K562 (cell line): Measurements from ENCODE around the gene USP37. TPM values are rescaled to one million over a fixed set of nuclear protein-coding genes. Genes with fewer than 3 reads are reported as not detected.

Experiments used
- ATAC-seq: fragments of 200-7000 bp; cut with Tn5 transposase; 3 replicates; pipeline ENCODE4 v1.9.1; 2020; ENCODE audit warnings: moderate library complexity
- BruUV-seq: library from RNA; stranded (reverse); fragments of 400-500 nt; replicated peaks from 2 replicates; lab custom pipeline; 2021; lab: Mats Ljungman, UMichigan
- CTCF ChIA-PET: fragments of 300-600 bp; formaldehyde crosslinking; extraction: SDS; loops from one replicate; lab custom pipeline; 2021; ENCODE audit warnings: low intra/inter-chr PET ratio; lab: Yijun Ruan, JAX
- POLR2A ChIA-PET: fragments of 300-600, 350-650 bp; sonication (Branson Sonifier 250); formaldehyde crosslinking; extraction: SDS; loops from one replicate; lab custom pipeline; 2021; ENCODE audit warnings: antibody characterized with exemption, inconsistent platforms; lab: Yijun Ruan, JAX
- DNase-seq, 4 experiments: peaks; one replicate each; pipeline versions ENCODE4 v3.0.0 to v3.0.0-alpha.2; 2011 to 2018; ENCODE audit warnings: low spot score in 3 of 4, mixed read lengths in 3 of 4; ENCODE audit errors: extremely low read depth in 1 of 4
- FAIRE-seq: peaks from 2 replicates; lab custom pipeline; 2011; peaks lifted over from hg19 to GRCh38; lab: Jason Lieb, UNC
- H2AFZ ChIP-seq: 2 replicates; pipeline ENCODE4 v1.6.0; 2011; ENCODE audit warnings: low read depth, low read length, control low read depth, inconsistent platforms
- H3K27ac ChIP-seq: fragments of 200-600 bp; 3 replicates; pipeline ENCODE4 v1.8.0; 2011; ENCODE audit warnings: low read depth, mild to moderate bottlenecking, control low read depth, inconsistent platforms, low read length, moderate library complexity, mixed read lengths; ENCODE audit errors: extremely low read depth
- H3K27me3 ChIP-seq, 2 experiments: fragments of 300-600 bp in 1 of 2; 2 replicates in 1 of 2; 3 replicates in 1 of 2; pipeline versions ENCODE4 v1.6.0 to v1.8.0; 2011; ENCODE audit warnings: inconsistent platforms in 2 of 2, low read length in 2 of 2, mild to moderate bottlenecking in 1 of 2, mixed read lengths in 1 of 2, moderate library complexity in 1 of 2; ENCODE audit not compliant: control insufficient read depth in 2 of 2, insufficient read depth in 2 of 2
- H3K36me3 ChIP-seq: fragments of 300-600 bp; 3 replicates; pipeline ENCODE4 v1.8.0; 2011; ENCODE audit warnings: mild to moderate bottlenecking, low read length, inconsistent platforms; ENCODE audit not compliant: control insufficient read depth, insufficient read depth
- H3K4me1 ChIP-seq, 2 experiments: fragments of 200-600 bp in 1 of 2; replicated peaks in 1 of 2; 2 replicates in 1 of 2; 3 replicates in 1 of 2; pipeline versions ENCODE4 v1.5.1 to v1.8.0; 2011; ENCODE audit warnings: inconsistent platforms in 2 of 2, low read length in 2 of 2, mild to moderate bottlenecking in 1 of 2, mixed read lengths in 1 of 2, moderate library complexity in 1 of 2; ENCODE audit not compliant: control insufficient read depth in 2 of 2, insufficient read depth in 2 of 2
- H3K4me2 ChIP-seq: 2 replicates; pipeline ENCODE4 v1.6.1; 2011; ENCODE audit warnings: low read length, control low read depth, inconsistent platforms, mixed read lengths; ENCODE audit not compliant: insufficient read depth
- H3K4me3 ChIP-seq: fragments of 200-600 bp; sonication (generic), shearing (Covaris generic); 2 replicates; pipeline ENCODE4 v1.5.1; 2016; ENCODE audit warnings: control low read depth, inconsistent platforms
- H3K79me2 ChIP-seq: fragments of 200-600 bp; 3 replicates; pipeline ENCODE4 v1.8.0; 2011; ENCODE audit warnings: low read length, inconsistent platforms; ENCODE audit not compliant: control insufficient read depth, insufficient read depth
- H3K9ac ChIP-seq, 2 experiments: 2 replicates each; pipeline versions ENCODE4 v1.6.0 to v1.6.1; 2011; ENCODE audit warnings: low read depth in 2 of 2, low read length in 2 of 2, control low read depth in 1 of 2, inconsistent platforms in 1 of 2, mild to moderate bottlenecking in 1 of 2, mixed read lengths in 1 of 2; ENCODE audit not compliant: insufficient read depth in 1 of 2
- H3K9me1 ChIP-seq: one replicate; pipeline ENCODE4 v1.6.0; 2011; ENCODE audit warnings: inconsistent platforms, mild to moderate bottlenecking, low read length, moderate library complexity; ENCODE audit not compliant: control insufficient read depth, insufficient read depth
- H3K9me3 ChIP-seq: replicated peaks from 2 replicates; pipeline ENCODE4 v1.5.1; 2011; ENCODE audit warnings: low read depth, low read length, inconsistent platforms; ENCODE audit not compliant: control insufficient read depth, insufficient read depth
- H4K20me1 ChIP-seq: replicated peaks from 2 replicates; pipeline ENCODE4 v1.6.1; 2011; ENCODE audit warnings: low read length, inconsistent platforms, mixed read lengths; ENCODE audit not compliant: control insufficient read depth, insufficient read depth
- BMI1 ChIP-seq: fragments of 150-350 bp; IDR thresholded peaks from 2 replicates; pipeline ENCODE4 v1.6.1; 2014; ENCODE audit warnings: low read length
- CTCFL ChIP-seq: IDR thresholded peaks from 2 replicates; pipeline ENCODE4 v1.6.1; 2011; ENCODE audit warnings: borderline replicate concordance, low read depth, mild to moderate bottlenecking, moderate library complexity, low read length; ENCODE audit not compliant: insufficient read depth, poor library complexity, severe bottlenecking
- HOXB6 ChIP-seq: fragments of 250-450 bp; sonication (Bioruptor Pico); IDR thresholded peaks from 2 replicates; pipeline ENCODE4 v1.5.1; 2022; ENCODE audit warnings: mild to moderate bottlenecking, borderline replicate concordance
- NCOA1 ChIP-seq: fragments of 450-650 bp; IDR thresholded peaks from 2 replicates; pipeline ENCODE4 v1.6.1; 2016; ENCODE audit warnings: low read depth
- SIN3A ChIP-seq, 2 experiments: fragments of 150-350 bp in 1 of 2; IDR thresholded peaks; 2 replicates each; pipeline ENCODE4 v1.6.1; 2011 to 2016; ENCODE audit warnings: borderline replicate concordance in 2 of 2, low read depth in 2 of 2, low read length in 2 of 2, mild to moderate bottlenecking in 2 of 2, moderate library complexity in 2 of 2; ENCODE audit not compliant: control insufficient read depth in 1 of 2
- STAG1 ChIP-seq: sonication (generic); formaldehyde crosslinking; IDR thresholded peaks from 2 replicates; pipeline ENCODE4 v1.5.0; 2020; ENCODE audit warnings: missing genetic modification reagents, borderline replicate concordance
- ZFX ChIP-seq: sonication (generic); formaldehyde crosslinking; IDR thresholded peaks from 2 replicates; pipeline ENCODE4 v1.8.0; 2022; ENCODE audit warnings: mild to moderate bottlenecking, missing genetic modification reagents, moderate library complexity
- ZNF253 ChIP-seq: fragments of 250-450 bp; sonication (Bioruptor Pico); conservative IDR thresholded peaks from 2 replicates; pipeline ENCODE4 v1.6.1; 2021; ENCODE audit warnings: mild to moderate bottlenecking
- WGBS: fragments of 100-300 bp; shearing (Covaris generic); methylation state at CpG from one replicate; pipeline ENCODE4 v1.1.6; 2016; ENCODE audit warnings: low coverage, mixed read lengths; ENCODE audit not compliant: insufficient coverage; ENCODE audit errors: missing lambda C conversion rate; 5-methylcytosine and 5-hydroxymethylcytosine counted together
- in situ Hi-C: fragments of 300-500 bp; cut with MboI; formaldehyde crosslinking; loops from 4 replicates; pipeline ENCODE4 v1.15.0; 2018; ENCODE audit warnings: inconsistent platforms, mixed read lengths
- intact Hi-C: fragments of 100-400 bp; cut with micrococcal nuclease; formaldehyde crosslinking; loops from 2 replicates; pipeline ENCODE4 v1.14.2; 2022
- polyA plus RNA-seq, 8 experiments: library from polyadenylated mRNA; depleted of rRNA in 4 of 8; stranded (reverse) in 5 of 8; unstranded in 3 of 8; fragments of >200 nt; fragmentation: Nextera tagmentation in 2 of 8; fragmentation: Illumina TruSeq in 1 of 8; extraction: Ambion mirVana in 2 of 8; extraction: Trizol in 1 of 8; gene quantifications; 2 replicates each; pipeline versions ENCODE4 v1.2.1 to v1.2.3, GENCODE V29; 2011 to 2014; ENCODE audit warnings: inconsistent platforms in 1 of 8, missing spikeins in 1 of 8
- total RNA-seq, 7 experiments: library from RNA; depleted of rRNA in 6 of 7; stranded (reverse); fragments of >200 nt in 6 of 7; fragmentation: Illumina TruSeq in 2 of 7; extraction: Trizol in 2 of 7; gene quantifications; 2 replicates each; pipeline versions ENCODE4 v1.2.1 to v1.2.3, GENCODE V29; 2011 to 2021; ENCODE audit warnings: low replicate concordance in 1 of 7
- TF ChIP-seq, protein P1 (sequence below): fragments of 450-650 bp; IDR thresholded peaks from 2 replicates; pipeline ENCODE4 v1.6.1; 2016; ENCODE audit warnings: missing biosample characterization, missing genetic modification characterization

USP37 gene
- total and polyA plus RNA-seq, 9 of the 15 experiments (the other 6 are each of a cell fraction or from before 2014, with no cell fraction given), result 2.0 to 14.2 (median 8.5) TPM

DNA sequence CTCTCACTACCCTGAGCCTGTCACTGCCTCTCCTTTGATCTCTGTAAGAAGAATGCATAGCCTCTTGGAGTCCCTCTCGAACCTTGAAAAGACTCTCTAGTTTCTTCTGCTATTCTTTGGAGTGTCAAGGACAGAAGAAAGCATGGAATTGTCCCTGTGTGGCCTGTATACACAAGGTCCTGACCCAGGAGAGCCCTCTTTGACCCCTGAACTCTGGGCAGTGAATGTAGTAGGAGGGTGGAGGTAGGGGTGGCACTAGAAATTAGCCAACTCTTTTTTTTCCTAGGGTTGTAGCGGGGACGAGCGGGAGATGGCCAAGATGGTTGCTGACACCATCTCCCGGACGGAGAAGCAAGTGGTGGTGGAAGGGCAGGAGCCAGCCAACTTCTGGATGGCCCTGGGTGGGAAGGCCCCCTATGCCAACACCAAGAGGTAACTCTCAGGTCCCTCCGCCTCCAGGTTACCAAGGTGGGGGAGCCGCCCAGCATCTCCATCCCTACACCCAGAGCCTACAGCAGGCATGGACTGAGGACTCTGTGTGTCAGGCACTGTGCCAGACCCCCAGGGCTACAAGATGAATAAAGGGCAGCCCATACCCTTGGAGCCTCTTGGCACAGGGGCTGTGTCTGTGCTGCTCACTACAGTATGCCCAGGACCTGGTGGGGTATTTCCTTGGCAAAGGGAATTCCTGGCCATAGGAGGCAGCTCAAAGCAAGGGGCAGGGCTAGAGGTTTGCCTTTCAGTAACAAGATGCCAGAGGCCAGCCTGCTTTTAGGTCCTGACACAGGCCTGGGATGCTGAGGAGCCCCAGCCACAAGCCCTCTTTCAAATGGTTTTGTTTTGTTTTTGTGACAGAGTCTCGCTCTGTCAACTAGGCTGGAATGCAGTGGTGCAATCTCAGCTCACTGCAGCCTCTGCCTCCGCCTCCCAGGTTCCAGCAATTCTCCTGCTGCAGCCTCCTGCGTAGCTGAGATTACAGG, 132.9 kb downstream of the USP37 start:
- intact Hi-C loops (no loop called here), in situ Hi-C loops (no loop called here)
- H3K9ac ChIP-seq, result no peak overlapping the region
- BruUV-seq, result no TSS peak
- no peaks in the 10 kb centered on the region for H3K27me3 ChIP-seq
- TF ChIP-seq SIN3A (IDR thresholded peaks at IDR 0.05; ENCODE audit: borderline replicate concordance in 2 of 2, control insufficient read depth in 1 of 2, low read depth in 2 of 2, low read length in 2 of 2), result no peak
- TF ChIP-seq, protein P1, sequence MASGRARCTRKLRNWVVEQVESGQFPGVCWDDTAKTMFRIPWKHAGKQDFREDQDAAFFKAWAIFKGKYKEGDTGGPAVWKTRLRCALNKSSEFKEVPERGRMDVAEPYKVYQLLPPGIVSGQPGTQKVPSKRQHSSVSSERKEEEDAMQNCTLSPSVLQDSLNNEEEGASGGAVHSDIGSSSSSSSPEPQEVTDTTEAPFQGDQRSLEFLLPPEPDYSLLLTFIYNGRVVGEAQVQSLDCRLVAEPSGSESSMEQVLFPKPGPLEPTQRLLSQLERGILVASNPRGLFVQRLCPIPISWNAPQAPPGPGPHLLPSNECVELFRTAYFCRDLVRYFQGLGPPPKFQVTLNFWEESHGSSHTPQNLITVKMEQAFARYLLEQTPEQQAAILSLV (tag), result no peak
- TF ChIP-seq CTCFL, result no peak
- no peak for TF ChIP-seq BMI1
- TF ChIP-seq HOXB6, result no peak
- no peak for TF ChIP-seq ZNF253 (CRISPR knock-in tag)
- TF ChIP-seq ZFX (CRISPR knock-in tag), result no peak
- TF ChIP-seq NCOA1, result no peak
- no peak for TF ChIP-seq STAG1 (CRISPR knock-in tag)
- H3K9me3 ChIP-seq, result no peaks in the 10 kb centered on the region
- H3K4me2 ChIP-seq, result no peak overlapping the region
- H3K27ac ChIP-seq, result no peak overlapping the region
- H3K9me1 ChIP-seq, result no peaks in the 10 kb centered on the region
- H3K36me3 ChIP-seq, result no peaks in the 10 kb centered on the region
- CTCF ChIA-PET, result no interaction called here
- DNase-seq, result no peak
- H3K79me2 ChIP-seq, result no peaks in the 10 kb centered on the region
- 57% methylated on average over 6 of the region's 11 CpGs for whole genome bisulfite sequencing
- peaks cover 2 to 7% of the 10 kb centered on the region in 2 experiments; a peak in 3 of 5 replicates for H3K4me1 ChIP-seq
- POLR2A ChIA-PET, result interaction anchor here (0.6 kb wide), 1 partner anchor 404 kb away, joined by 4 read pairs; no protein-coding TSS in a partner anchor
- ATAC-seq, result no peak
- H2AFZ ChIP-seq, result no peak overlapping the region
- no peak overlapping the region for H3K4me3 ChIP-seq
- H4K20me1 ChIP-seq, result no peaks in the 10 kb centered on the region
- no peak for FAIRE-seq
